Amniotic stem cell (primary cell): ENCODE measurements around the gene BMP10.

Source experiments
- DNase-seq: peaks from one replicate; lab custom pipeline; 2025; lab: John Stamatoyannopoulos, UW

Gene BMP10

GRCh38 chr2:68819556-68819955 lies 51.6 kb downstream of the BMP10 start:
- DNase-seq = no peak

- no peak for DNase-seq
Measured at GRCh38 chr2:68817306-68817705, 53.9 kb downstream of the BMP10 start.
